GOT3 (cell line): Measurements from ENCODE around the gene WNT8B.

ENCODE experiments used
- DNase-seq: peaks from one replicate; lab custom pipeline; 2025; ENCODE audit warnings: mixed read lengths; lab: John Stamatoyannopoulos, UW

Gene WNT8B

DNA sequence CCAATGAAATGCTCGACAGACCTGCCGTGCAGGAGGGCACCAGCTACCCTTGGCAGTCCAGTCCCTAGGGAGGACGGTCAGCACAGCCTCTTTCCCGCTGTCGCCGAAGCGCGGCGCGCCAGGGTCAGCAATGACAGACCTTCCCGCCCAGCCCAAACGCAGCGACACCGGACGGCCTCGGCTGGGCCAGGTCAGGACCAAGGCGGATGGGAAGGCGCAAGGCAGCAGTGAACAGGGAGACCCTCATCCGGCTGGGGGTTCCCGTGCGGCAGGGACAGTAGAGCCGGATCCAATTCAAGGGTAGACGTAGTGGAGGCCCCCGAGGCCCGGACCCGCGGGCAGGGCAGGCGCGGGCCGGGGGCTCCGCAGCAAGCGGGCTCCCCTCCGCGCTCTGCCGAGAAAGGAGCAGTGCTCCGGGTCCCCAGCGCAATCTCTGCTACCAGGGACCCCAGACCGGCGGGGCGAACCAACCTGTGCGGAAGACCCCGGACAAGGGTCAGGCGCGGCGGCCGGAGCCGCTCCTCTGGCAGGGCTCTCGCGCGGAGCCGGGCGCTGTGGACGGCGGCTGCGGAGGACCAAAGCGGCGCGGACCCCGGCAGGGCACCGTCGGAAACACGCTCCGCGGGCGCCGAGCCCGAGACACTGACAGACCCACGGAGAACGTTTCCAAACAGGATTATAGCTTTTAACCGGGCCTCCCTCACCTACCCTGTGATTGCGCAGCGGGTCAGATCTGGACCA lies 56.7 kb downstream of the WNT8B start, which contains the start of gene SEC31B:
Gene SEC31B, minus strand, starts transcription at position 551 of the 741 bp plus-strand sequence. CDS start 2,909 bp downstream, outside the sequence.
- no peak for DNase-seq

DNA sequence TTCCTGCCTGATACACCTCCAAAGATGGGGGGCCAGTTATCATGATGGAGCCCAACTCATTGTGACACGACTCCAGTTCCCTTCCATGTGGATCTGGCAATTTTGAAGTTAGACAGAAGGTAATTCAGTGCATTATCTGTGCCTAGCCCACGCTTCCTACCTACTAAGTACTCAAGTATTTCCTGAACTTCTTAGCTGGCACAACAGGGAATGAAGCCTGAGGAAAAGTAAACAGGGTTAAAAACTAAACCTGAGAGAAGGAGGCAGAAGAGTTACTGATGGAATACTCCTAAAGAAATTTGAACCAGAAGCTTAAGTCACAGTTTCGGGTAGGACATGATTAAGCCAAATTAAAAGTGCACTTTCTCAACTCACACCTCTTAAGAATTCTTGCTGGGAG lies 58.0 kb downstream of the WNT8B start:
- no peak for DNase-seq

DNA sequence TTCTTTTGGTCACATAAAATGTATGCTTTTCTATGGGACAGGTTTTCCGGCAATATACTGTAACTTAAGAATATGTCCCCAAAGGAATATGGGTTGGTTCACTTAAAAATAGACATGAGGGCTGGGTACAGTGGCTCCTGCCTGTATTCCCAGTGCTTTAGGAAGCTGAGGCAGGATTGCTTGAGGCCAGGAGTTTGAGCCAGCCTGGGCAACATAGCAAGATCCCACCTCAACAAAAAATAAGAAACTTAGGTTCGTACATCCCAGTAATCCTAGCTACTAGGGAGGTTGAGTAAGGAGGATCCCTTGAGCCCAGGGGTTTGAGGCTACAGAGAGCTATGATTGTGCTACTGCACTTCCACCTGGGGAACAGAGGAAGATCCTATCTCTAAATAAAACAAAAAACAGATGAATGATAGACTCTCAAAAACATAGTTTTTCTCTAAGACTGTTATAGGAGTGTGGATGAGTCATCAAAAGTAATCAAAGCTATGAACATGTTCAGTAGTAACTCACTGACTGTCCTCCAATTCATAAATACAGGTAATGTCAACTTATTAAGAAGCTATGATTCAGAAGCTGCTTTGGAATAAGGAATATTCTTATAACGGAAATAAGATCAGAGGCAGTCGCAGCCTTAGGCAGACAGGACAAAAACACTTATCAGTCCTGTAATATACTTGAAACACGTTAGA lies 59.4 kb downstream of the WNT8B start:
- DNase-seq = no peak

DNA sequence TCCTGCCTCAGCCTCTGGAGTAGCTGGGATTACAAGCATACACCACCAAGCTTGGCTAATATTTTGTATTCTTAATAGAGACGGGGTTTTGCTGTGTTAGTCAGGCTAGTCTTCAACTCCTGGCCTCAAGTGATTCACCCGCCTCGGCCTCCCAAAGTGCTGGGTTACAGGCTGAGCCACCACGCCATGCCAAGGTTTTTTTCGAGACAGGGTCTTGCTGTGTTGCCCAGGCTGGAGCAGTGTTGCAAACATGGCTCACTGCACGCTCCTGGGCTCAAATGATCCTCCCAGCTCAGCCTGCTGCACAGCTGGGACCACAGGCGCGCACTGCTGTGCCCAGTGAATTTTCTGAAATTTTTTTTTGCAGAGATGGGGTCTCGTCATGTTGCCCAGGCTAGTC lies 60.1 kb downstream of the WNT8B start:
- DNase-seq = no peak

DNA sequence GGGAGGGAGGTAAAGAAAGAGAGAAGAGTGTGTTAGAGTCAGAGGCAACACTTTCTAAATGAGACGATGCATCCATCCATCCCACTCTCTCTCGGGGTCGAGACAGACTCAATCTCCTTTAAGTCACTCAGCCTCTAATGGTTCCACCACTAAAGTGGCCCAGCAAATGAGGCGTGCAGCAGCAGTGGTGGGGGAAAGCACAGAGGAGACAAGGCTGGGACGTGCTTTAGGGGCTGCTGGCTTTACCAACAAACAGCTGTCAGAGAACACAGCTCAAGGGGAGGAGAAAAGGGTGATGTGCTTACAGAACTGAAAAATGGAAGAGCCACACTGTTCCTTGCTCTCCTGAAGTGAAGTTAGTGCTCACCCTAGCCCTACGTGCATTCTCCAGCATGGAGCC lies 61.4 kb downstream of the WNT8B start:
- DNase-seq = no peak

DNA sequence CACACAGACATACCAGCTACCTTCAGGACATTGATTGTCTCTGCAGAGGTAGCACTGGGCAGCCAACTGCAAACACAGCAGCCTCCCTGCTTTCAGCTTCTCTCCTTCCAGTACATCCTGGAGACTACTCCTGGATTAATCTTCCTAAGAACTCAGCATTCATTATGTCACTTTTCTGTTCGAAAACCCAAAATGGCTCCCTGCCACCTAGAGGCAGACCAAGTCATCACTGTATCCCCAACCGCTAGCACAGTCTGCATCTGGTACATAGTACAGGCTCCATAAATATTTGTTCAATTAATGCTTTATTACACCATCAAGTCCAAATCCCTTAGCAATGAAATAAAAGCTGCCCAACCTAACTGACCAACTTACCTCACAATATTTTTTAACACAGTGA lies 61.8 kb downstream of the WNT8B start:
- DNase-seq = no peak

DNA sequence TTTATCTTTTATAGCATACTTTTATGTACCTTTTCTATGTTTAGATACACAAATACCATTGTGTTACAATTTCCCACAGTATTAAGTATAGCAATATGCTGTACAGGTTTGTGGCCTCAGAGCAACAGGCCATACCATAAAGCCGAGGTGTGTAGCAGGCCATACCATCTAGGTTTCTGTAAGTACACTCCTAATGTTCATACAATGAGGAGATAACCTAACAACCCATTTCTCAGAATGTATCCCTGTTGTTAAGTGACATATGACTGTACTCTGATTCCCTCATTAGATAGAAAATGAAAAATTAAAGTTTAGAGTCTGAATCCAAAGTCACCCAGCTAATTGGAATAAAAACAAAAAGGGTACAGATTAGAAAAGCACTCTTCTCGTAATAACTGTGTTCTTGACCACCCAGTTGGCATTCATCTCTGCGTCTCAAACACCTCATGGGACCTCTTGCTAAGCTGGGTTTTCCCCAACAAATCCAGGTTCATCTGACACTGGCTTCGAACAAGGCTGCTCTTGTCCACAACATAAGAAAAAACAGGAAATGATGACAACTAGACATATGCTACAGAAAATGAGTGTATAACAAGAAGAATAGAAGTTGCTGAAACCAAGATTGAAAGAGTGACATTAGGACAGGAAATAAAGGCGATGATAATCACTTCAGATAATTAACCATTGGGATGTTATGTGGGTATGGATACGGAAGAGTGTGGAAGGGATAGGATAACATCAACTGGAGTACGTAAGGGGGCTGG lies 65.5 kb downstream of the WNT8B start:
- DNase-seq = no peak

DNA sequence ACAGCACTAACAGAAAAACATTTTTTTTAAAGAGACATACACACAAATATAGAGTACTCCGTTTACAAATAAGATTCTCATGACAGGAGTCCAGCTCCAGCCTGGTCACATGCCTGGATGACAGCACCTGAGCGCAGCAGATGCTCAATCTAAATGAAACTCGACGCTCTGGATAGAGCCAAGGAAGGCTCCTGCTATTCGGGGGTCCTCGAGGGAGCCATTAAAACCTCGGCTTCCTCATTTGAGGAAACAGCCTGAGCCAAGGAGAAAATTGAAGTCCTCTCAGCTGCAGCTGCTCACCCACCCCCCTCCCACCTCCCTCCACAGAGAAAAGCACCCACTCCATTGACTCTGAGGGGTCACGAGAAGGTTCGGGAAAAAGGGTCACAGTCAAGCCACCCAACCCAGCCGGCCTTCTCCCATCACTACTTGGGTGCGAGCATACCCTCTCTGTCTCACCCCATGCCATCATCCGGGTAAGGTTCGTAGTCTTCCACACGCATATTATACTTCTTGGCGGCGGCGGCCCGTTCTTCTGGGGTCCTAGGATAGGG lies 66.2 kb downstream of the WNT8B start:
- no peak for DNase-seq

DNA sequence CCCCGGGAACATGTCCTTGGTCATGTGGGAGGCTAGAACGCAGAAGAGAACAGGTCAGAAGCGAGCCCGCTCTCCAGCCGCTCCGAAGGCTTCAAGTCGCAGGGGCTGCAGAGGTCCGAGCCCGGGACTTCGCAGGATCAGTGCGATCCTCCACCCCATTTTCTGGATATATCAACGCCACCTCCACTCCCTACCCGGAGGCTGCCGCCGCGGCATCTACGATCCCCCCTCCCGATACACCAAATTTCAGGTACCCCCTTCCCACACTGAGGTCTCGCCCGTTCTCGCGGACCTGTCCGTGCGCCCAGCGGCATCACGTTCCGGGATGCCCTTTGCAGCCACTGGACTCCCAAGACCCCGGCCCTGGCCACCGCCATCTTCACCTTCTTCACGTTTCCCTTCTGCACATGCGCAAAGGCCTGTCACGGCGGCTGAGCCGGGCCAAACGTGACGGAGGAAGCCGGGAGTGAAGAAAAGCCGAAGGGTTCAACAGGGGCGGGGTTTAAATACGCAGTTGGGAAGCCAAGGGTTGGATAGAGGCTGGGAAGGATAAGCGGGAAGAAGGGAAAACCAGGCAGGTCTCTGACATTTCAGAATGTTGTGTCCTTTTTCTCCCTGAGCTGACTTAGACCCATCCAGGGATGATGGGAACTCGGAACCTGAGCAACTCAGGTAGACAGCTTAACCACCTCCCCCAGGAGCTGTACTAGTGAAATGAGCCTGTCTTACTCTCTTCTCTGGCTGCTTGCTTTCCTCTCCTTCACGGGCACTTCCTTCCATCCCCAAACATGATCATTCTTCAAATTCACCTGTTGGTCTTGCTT lies 66.9 kb downstream of the WNT8B start, which contains the start of gene NDUFB8:
Gene NDUFB8, minus strand, starts transcription at position 397 of the 824 bp plus-strand sequence. Its CDS starts 20 bp downstream, at position 377.
- DNase-seq = no peak

DNA sequence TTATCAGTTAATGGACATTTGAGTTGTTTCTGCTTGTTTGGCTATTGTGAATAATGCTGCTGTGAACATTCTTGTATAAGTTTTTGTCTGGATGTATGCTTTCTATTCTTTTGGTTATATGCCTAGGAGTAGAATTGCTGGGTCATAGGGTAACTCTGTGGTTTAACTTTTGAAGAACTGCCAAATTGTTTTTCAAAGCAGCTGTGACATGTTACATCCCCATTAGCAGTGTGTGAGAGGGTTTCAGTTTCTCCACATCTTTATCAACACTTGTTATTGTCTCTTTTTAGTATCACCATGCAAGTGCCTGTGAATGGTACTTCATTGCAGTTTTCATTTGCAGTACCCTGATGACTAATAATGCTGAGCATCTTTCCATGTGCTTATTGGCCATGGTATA lies 69.0 kb downstream of the WNT8B start:
- DNase-seq = no peak
